CD4-positive, alpha-beta T cell treated with Interleukin-17A for 1 hour (primary cell): ENCODE data around the gene DCC.

Source experiments
- DNase-seq: peaks from one replicate; pipeline ENCODE4 v3.0.0-alpha.2; 2020

Gene DCC

DNA sequence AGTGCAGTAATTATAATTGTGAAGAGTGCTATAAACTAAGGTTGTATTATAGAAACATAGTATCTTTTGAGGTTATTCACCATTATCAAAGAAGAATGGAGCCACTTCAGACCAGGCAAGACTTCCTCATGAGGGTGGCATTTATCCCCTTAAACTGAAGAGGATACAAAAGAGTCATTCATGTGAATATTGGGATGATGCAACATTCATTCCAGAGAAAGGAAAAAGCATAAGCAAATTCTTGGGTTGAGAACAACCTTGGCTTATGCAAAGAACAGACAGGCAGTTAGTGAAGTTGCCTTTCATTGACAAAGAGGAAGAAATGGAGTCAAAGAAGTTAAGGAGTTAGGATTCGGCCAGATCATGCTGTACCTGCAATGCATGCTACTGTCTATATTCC is 1201.9 kb downstream of the DCC start:
- DNase-seq, result no peak

DNA sequence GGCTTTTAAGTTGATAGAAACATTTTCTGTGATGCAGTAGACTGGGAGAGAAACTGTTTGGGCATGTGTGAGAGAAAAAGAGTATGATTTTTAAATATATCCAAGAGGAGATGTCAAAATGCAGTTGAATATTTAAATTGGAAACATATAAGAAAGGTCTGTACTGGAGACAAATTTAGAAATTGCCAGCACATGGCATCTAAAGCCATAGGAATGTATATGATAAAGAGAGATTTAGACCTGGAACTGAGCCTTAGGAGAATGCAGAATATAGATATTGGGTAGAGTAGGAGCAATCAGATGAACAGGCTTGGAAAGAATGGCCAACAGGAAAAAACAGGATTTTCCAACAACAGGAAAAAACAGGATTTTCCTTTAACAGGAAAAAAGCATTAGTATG is 1203.7 kb downstream of the DCC start:
- no peak for DNase-seq

DNA sequence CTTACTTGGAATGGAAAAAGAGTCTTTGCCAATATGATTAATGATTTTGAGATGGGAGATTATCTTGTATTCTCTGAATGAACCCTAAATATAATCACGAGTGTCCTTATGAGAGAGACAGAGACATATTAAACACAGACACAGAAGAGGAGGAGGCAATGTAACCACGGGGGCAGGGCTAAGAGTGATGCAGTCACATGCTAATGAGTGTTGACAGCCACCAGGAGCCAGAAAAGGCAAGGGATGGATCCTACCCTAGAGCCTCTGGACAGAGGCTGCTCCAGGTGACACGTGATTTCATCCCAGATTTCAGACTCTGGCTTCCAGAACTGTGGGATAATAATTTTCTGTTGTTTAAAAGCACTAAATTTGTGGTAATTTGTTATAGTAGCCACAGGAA is 1204.9 kb downstream of the DCC start:
- DNase-seq, result no peak

GRCh38 chr18:53551868-53552426 is 1212.0 kb downstream of the DCC start:
- DNase-seq, result no peak

GRCh38 chr18:53553030-53553429 is 1213.0 kb downstream of the DCC start:
- DNase-seq, result no peak

GRCh38 chr18:53556450-53556849 is 1216.5 kb downstream of the DCC start:
- no peak for DNase-seq

GRCh38 chr18:53560546-53560945 is 1220.5 kb downstream of the DCC start:
- DNase-seq, result no peak

- DNase-seq, result no peak
Measured at GRCh38 chr18:53566626-53567025, 1226.6 kb downstream of the DCC start.

- peak; percentile 9 for DNase-seq
Measured at GRCh38 chr18:53567929-53568574, 1228.1 kb downstream of the DCC start.
